HG03064 (cell line): ENCODE measurements around the gene TASP1.
A peak's percentile ranks its signal among the peaks of the same experiment; 100 is the strongest.
"Not testable (repeated sequence)": the region's sequence is repeated elsewhere in the genome, so short reads cannot be mapped to it uniquely, and the experiment has no call there.

Source experiments
- ATAC-seq: cut with Tn5 transposase; IDR thresholded peaks from one replicate; pipeline ENCODE4 v1.9.1; 2021; ENCODE audit warnings: low read depth; ENCODE audit not compliant: unreplicated experiment

The TASP1 gene

DNA sequence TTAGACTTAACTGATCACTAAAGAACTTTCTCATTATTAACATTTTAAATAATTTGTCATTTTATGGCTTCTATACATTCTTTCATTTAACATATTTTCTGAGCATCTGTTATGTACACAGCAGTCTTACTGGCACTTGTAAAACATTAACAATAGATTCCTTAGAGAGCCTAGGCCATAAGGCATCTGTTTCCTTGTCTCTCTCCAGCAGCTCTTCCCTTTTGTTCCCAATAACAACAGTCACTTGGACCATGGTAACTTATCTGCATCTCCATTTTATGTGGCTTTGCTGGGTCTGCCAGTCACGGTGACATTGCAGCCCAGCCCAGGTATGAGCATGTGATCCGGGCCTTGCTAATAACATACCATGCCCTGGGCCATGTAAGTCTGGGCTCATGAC is 11.7 kb upstream of the TASP1 start:
- no peak for ATAC-seq

DNA sequence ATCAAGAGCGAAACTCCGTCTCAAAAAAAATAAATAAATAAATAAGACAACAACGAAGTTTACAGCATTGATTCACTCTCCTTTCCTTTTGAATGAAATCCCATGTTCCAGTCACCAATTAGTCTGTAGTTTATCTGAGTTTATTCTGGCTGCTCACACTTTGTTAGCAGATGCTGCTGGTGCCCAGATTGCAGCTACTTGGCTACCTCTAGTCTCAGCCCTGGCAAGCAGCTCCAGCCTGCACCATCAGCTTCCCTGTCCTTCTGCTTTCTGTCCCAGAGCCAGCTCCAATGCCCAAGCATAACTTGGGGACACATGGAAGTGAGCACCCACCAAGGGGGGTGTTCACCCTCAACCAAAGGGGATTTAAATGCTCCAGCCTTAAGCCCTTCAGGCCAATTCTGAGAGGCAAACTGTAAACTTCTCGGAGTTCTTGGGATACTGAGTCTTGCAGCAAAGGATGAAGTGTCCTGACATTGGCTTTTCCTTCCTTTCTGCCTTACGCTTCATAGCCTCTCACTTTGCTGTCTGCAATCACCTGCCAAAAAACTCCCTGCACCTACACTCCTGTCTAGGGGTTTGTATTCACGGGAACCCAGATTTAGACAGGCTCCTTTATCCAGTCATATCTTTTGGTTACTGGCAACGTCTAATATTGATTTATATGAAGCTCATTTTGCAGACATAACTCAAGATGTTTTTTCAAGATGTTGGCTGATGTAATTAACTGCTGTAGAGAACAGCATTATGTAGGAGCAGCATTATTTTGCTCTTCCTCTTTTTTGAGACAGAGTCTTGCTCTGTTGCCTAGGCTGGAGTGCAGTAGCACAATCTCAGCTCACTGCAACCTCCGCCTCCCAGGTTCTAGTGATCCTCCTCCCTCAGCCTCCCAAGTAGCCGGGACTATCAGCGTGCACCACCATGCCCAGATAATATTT is 9.8 kb upstream of the TASP1 start:
- ATAC-seq: no peak

DNA sequence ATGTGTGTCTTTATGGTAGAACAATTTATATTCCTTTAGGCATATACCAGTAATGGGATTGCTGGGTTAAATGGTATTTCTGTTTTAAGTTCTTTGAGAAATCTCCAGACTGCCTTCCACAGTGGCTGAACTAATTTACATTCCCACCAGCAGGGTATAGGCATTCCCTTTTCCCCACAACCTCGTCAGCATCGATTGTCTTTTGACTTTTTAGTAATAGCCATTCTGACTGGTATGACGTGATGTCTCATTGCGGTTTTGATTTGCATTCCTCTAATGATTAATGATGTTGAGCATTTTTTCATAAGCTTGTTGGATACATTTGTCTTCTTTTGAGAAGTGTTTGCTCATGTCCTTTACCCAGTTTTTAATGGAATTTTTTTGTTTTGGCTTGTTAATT is 5.3 kb upstream of the TASP1 start:
- no peak for ATAC-seq

DNA sequence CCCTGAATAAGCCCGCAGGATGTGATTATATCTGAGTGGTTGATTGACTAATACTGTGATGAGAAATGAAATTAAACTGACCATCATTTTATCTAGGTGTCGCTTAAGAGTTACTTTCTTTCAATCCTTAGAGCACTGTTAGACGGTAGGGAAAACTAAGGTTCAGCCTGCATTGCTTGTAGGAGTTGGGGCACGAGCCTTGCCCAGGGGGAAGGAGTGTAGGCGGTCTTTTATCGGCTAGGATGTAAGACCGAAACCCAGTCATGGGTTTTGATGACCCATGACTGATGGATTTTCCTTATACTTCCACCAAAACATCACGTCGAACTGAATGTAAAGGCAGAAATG is 392 bp upstream of the TASP1 start:
- peak; percentile 25 for ATAC-seq

DNA sequence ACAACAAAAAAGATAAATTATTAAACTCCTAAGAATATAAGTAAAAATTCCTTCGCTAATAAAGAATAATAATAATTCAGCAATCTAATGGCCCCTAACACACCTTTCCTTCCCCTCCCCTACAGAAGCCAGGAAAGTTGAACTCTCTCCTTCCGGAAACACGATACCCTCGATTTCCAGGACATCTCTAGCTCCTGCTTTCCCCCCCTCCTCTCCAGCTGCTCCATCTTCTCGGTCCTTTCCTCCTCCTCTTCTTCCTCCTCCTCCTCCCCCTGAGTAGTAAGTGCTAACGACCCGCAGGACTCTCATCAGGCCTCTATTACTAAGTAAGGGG is 603 bp downstream of the TASP1 start:
- ATAC-seq: no peak

DNA sequence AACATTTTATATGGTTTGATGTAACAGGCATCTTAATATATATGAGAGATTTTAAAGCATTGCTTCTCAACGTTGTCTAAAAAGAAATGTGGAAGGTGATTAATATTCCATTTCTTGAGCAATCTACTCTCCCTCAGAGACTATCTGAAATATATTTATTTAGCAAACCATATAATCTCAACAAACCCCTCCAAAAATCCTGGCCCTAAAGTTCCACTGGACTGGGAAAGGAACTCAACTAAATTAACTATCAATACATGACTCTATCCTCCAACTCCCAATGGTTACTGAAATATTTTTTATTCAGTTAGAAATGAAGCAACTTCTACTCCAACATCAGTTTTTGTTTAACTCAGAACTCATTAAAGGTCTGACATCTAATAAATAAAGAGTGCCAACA is 6.3 kb downstream of the TASP1 start:
- ATAC-seq: no peak

DNA sequence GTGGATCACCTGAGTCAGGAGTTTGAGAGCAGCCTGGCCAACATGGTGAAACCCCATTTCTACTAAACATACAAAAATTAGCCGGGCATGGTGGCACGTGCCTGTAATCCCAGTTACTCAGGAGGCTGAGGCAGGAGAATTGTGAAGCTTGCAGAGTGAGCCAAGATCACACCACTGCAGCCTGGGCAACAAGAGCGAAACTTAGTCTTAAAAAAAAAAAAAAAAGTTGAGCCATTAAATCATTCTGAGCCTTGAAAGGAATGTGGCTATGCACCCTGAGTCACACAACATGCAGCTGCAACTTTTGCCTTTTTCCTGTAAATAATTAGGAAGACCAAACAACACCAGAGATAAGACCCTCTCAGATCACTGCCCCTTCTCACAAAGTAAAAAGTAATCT is 11.2 kb downstream of the TASP1 start:
- not testable (repeated sequence) for ATAC-seq

DNA sequence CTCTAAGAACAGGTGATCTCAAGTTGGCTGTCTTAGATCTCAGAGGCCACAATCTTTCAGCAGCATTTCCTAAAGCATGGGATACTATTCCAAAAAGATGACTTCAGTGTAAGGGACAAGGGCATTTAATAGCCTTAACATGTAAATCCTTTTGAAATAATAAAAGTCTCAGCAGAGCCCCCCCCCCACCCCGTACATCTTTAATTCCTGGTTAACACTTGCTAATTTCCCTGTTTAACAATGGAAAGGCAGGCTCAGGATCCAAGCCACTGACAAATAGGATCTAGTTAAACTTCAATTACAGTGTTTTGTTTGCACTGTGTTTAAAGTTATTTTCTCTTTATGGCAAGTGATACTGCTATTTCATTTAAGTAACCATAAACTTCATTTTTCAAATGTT is 12.0 kb downstream of the TASP1 start:
- ATAC-seq: no peak

DNA sequence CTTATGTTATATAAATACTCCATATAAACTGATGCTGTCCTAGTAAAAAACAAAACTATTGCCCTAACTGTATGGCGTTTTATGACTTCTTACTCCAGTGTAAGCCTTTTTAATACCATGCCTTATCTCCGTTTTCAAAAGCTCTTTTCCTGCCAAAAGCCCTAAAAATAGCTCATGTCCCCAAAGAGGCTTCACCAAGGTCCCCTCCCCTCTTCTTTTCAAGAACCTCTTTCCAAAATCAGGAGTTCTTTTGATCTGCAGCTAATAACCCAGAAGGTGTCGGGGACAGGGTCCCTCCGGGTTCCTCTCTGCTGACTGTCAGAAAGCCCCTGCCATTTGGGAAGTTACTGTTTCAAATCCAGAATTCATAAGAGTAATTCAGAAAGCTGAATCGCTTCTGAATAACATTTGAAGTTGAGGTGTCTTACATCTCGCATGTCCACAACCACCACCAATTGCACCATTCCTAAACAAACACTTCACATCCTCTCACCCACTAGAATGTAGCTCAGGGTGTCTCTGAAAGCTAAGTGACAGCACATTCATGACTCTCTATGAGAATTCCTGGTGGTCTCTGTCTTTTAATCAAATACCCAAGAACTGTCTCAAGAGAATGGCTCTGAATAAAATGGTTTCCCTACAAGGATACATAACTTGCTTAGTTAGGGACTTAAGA is 13.3 kb downstream of the TASP1 start:
- no peak for ATAC-seq

DNA sequence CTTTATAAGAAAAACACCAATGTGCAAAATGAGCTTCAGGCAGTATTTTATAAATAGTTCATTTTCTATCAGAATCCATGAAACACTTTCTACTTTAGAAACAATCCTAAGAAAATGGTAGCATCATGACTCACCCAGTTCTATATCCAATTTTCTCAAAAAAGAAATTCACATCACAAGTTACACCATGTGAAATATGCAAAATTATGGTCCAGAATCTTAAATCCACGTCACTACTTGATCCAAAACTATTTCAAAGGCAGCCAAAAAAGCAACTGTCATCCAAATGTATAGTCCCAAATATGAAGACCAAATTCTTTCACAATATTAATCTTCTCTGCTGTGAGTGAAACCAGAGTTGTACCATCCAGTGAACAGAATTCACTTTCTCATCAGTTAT is 19.3 kb downstream of the TASP1 start:
- ATAC-seq: not testable (repeated sequence)

DNA sequence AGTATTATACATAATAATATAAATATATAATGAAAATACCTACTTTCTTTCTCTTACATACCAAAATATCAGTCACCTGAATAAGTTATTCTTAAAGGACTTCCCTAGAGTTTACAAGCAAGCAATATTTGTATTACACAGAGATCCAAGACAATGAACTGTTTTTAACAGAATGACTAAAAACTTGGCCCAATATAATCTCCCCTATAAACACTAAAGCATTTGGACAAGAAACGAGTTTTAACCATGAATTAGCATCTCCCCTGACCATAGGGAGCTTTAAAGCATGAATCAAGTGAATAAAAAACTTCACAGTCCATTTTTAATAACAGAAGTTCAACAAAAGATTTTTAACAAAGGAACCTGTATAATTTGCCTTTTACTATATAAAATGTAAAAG is 20.3 kb downstream of the TASP1 start:
- ATAC-seq: not testable (repeated sequence)

DNA sequence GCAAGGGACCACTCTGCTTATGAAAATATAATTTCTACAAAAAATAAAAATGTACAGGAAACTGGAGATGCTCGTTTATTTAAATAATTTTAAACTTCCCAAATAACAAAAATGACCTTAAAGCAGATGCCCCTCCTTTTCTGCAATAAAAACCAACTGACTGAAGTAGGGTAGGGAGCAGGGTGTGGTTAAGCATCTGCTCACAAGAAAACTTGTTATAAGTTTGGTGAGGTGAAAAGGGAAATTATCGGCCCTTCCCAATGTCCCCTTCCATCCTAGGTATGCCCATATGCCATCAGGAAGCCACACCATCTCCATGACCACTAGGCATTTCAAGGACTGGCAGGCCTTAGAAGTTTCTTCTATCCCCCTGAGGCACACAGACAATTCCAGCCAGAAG is 21.1 kb downstream of the TASP1 start:
- ATAC-seq: not testable (repeated sequence)

DNA sequence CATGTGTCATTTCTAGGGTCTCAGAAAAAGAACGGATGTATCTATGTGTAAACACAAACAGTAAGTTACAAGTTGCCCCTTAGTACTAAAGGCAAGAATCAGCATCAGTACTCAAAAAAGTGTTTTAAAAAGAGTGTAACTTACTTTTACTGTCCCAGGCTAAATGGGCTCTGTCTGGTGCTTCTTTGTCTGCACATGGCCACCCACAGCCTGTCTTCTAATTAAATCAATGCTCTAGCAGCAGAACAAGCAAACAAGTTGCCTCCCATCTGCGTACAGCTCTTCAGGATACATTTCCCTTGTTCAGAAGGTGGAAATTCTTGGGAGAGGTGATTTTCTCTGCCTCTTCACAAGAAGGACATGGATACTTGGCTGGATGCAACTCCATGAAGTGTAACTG is 22.0 kb downstream of the TASP1 start:
- not testable (repeated sequence) for ATAC-seq

DNA sequence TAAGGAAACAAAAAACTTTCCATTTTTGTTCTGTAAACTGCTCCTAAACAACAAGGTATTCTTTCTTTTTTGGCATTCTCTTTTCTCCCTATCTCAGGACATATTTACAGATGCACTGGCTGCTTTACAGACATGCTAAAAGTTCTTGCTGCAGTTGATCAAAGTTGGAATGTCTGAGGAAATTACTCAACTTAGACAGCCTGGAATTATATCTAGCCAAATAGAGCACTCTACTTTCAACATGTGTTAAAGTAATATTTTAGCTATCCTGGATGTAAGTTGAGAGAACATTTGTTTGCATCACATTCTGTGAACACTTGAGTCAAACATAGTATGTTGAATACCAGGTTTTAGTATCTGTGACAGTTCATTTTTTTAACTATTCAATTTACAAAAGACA is 24.8 kb downstream of the TASP1 start:
- ATAC-seq: no peak

DNA sequence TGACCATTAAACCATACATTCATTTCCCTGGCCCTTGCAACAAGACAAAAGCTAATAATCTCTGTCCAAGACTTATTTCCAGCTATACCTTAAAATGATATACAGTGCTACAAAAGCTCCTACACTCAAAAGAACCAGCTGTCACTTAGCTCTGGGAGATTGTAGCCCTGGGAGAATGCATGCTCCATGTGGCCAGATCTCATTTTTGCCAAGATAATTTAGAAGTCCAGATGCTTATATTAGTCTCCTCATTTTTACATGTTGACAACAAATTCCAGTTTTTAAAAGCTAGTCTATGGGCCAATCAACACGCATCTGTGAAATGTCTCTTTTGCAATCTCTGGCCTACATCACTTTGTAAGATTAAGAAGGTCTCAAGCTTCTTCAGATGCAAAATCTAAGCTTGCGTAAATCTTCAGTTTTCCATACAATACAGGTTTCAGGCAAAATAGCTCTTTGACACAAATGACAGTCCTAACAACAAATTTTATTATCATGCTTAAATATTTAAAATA is 27.1 kb downstream of the TASP1 start:
- no peak for ATAC-seq

DNA sequence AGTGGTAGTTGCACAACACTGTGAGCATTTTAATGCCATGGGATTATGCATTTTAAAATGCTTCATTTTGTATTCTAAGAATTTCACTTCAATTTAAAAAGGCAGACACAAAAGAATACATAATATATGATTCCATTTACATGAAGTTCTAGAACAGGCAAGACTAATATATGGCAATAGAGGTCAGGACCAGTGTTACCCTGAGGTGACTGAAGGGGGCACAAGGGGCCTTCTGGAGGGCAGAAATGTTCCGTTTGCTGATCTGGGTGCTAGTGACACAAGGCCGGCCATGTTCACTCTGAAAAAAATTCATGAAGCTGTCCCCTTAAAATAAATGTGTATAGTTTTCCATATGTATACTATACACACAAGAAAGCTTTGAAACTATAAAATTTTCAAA is 28.5 kb downstream of the TASP1 start:
- no peak for ATAC-seq

DNA sequence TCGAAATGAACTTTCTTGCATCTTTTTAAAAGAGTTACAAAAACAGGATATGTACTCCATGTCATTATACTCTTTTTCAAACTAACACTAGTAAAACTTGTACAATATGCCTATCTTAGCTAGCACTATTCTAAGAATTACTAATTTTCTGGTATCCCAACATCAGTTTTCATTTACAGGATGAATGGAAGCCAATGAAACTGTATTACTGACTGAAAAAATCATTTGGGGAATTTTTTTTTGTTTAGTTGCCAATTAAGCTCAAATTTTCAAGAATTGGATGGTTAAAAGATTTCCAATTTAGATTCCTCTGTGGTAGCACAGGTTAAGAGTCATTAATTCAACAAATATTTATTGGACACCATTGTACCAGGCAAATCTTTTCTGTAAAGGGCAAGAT is 30.7 kb downstream of the TASP1 start:
- no peak for ATAC-seq

DNA sequence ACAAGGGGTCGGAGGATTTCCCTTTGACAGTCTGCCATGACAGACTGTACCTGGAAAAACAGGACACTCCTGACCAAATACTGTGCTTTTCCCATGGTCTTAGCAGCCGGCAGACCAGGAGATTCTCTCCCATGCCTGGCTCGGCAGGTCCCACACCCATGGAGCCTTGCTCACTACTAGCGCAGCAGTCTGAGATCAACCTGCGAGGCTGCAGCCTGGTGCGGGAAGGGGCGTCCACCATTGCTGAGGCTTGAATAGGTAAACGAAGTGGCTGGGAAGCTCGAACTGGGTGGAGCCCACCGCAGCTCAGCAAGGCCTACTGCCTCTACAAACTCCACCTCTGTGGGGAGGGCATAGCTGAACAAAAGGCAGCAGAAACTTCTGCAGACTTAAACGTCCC is 45.3 kb downstream of the TASP1 start:
- ATAC-seq: not testable (repeated sequence)

DNA sequence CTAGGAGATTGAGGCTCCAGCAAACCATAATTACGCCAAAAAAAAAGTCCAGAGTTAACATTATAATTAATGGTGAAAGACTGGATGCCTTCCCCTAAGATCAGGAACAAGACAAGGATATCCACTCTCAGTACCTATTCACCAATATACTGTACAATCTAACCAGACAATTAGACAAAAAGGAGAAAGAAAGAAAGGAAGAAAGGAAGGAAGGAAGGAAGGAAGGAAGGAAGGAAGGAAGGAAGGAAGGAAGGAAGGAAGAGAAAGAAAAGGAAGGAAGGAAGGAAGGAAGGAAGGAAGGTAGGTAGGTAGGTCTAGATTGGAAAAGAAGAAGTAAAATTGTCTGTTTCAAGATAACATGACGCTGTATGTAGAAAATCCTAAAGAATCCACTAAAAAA is 50.7 kb downstream of the TASP1 start:
- ATAC-seq: no peak

DNA sequence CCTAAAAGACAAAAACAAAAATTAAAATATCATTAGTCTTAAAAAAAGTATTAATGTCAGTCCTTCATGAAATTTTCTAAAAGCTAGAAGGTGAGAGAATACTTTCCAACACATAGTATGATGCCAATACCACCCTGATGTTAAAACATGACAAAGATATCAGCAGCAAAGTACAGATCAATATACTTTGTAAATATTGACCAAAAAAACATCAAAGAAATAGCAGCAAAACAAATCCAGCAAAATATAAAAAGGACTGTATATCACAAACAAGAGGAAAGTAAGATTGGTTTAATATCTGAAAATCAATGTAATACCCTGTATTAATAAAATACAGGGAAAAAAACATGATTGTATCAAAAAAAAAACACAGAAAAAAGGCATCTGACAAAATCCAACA is 51.4 kb downstream of the TASP1 start:
- ATAC-seq: no peak

DNA sequence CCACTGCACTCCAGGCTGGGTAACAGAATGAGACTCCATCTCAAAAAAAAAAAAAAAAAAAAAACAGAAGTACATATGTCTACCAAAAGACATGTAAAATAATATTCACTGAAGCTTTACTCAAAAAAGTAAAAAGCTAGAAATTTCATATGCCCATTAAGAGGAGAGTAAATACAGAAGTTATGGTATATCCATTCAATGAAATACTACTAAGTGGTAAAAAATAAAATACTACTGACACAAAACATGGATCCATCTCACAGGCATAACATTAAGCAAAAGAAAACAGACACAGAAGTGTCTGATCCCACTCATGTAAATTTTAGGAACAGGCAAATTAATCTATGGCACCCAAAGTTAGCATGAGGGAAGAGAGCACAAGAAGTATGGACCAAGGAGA is 52.6 kb downstream of the TASP1 start:
- no peak for ATAC-seq

DNA sequence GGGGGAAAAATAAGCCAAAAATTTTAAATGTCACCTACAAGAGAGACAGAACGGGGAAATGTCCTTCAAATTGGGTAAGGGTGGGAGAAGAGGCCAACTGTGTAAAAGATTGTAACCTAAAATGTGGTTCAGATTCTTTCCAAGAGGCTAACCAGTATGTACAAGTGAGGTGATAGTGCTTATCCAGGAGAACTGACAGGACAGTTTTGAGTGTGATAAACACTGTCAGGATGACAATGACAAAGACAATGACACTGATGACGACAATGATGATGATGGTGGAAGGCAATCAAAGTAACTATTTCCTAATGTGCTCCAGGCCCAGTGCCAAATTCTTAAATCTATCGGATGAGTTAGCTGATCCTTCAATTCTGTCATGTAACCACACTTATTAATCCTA is 57.3 kb downstream of the TASP1 start:
- ATAC-seq: no peak
